H1 (cell line): Measurements from ENCODE around the gene ANAPC1.

Experiments
- CREB1 ChIP-seq: IDR thresholded peaks from 2 replicates; pipeline ENCODE4 v1.6.1; 2012; ENCODE audit warnings: inconsistent platforms
- EGR1 ChIP-seq: IDR thresholded peaks from 2 replicates; pipeline ENCODE4 v1.6.1; 2011; ENCODE audit warnings: low read depth, low read length, borderline replicate concordance
- EZH2 ChIP-seq: fragments of 200-600 bp; sonication (generic); IDR thresholded peaks from 2 replicates; pipeline ENCODE4 v1.7.1; 2012; ENCODE audit warnings: low read depth, mild to moderate bottlenecking, moderate library complexity, low read length, inconsistent platforms; ENCODE audit not compliant: severe bottlenecking
- RAD21 ChIP-seq, 2 experiments: IDR thresholded peaks in 1 of 2; conservative IDR thresholded peaks in 1 of 2; 2 replicates each; pipeline ENCODE4 v1.6.1; 2011; ENCODE audit warnings: low read depth in 2 of 2, low read length in 2 of 2, improper control_type of control experiment in 1 of 2, inconsistent platforms in 1 of 2, mild to moderate bottlenecking in 1 of 2, moderate library complexity in 1 of 2
- SRF ChIP-seq: IDR thresholded peaks from 2 replicates; pipeline ENCODE4 v1.6.1; 2011; ENCODE audit warnings: mild to moderate bottlenecking, low read depth, low read length, moderate library complexity
- TAF1 ChIP-seq: IDR thresholded peaks from 2 replicates; pipeline ENCODE4 v1.6.1; 2011; ENCODE audit warnings: mild to moderate bottlenecking, low read depth, low read length
- YY1 ChIP-seq: IDR thresholded peaks from 2 replicates; pipeline ENCODE4 v1.6.1; 2011; ENCODE audit warnings: low read depth, mild to moderate bottlenecking, low read length
- TF ChIP-seq, protein P1 (sequence below), 3 experiments: IDR thresholded peaks; 1 replicate in 2 of 3; 2 replicates in 1 of 3; pipeline versions ENCODE4 v1.5.1 to v1.6.1; 2011; ENCODE audit warnings: low read length in 3 of 3, mild to moderate bottlenecking in 3 of 3, inconsistent platforms in 2 of 3, low read depth in 1 of 3, moderate library complexity in 1 of 3; ENCODE audit not compliant: insufficient read depth in 1 of 3; ENCODE audit errors: control extremely low read depth in 1 of 3

DNA sequence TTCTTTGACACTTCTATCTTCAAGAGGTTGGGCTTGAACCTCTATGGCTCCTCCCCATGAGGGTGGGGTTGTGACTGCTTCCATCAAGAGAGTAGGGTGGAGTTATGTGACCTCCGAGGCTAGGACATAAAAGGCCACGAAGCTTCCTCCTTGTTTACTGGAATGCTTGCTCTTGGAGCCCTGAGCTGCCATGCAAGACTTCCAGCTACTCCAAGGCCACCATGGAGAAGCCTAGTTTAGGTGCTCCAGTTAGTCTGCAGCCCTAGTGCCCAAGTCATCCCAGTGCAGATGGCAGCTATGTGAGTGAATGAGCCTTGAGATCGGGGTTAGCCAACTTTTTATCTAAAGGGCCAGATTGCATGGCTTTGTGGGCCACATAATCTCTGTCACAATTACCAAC is 12.0 kb upstream of the ANAPC1 start:
- no peak for TF ChIP-seq EGR1
- TF ChIP-seq, protein P1, sequence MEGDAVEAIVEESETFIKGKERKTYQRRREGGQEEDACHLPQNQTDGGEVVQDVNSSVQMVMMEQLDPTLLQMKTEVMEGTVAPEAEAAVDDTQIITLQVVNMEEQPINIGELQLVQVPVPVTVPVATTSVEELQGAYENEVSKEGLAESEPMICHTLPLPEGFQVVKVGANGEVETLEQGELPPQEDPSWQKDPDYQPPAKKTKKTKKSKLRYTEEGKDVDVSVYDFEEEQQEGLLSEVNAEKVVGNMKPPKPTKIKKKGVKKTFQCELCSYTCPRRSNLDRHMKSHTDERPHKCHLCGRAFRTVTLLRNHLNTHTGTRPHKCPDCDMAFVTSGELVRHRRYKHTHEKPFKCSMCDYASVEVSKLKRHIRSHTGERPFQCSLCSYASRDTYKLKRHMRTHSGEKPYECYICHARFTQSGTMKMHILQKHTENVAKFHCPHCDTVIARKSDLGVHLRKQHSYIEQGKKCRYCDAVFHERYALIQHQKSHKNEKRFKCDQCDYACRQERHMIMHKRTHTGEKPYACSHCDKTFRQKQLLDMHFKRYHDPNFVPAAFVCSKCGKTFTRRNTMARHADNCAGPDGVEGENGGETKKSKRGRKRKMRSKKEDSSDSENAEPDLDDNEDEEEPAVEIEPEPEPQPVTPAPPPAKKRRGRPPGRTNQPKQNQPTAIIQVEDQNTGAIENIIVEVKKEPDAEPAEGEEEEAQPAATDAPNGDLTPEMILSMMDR (IDR thresholded peaks at IDR 0.05; ENCODE audit: control extremely low read depth in 1 of 3, insufficient read depth in 1 of 3, low read depth in 1 of 3, low read length in 3 of 3): no peak
- TF ChIP-seq SRF: no peak
- TF ChIP-seq RAD21 (IDR thresholded peaks at IDR 0.05 in 1 of 2, conservative IDR thresholded peaks at IDR 0.05 in 1 of 2; ENCODE audit: low read depth in 2 of 2, low read length in 2 of 2): no peak
- TF ChIP-seq EZH2: no peak
- no peak for TF ChIP-seq CREB1
- no peak for TF ChIP-seq YY1
- TF ChIP-seq TAF1: no peak
